NOMO-1 (cell line): ENCODE results near the gene IL31.

Experiments used
- DNase-seq, 2 experiments: peaks; one replicate each; lab custom pipeline; 2025; ENCODE audit not compliant: unreplicated experiment in 2 of 2; lab: John Stamatoyannopoulos, UW

Gene IL31

DNA sequence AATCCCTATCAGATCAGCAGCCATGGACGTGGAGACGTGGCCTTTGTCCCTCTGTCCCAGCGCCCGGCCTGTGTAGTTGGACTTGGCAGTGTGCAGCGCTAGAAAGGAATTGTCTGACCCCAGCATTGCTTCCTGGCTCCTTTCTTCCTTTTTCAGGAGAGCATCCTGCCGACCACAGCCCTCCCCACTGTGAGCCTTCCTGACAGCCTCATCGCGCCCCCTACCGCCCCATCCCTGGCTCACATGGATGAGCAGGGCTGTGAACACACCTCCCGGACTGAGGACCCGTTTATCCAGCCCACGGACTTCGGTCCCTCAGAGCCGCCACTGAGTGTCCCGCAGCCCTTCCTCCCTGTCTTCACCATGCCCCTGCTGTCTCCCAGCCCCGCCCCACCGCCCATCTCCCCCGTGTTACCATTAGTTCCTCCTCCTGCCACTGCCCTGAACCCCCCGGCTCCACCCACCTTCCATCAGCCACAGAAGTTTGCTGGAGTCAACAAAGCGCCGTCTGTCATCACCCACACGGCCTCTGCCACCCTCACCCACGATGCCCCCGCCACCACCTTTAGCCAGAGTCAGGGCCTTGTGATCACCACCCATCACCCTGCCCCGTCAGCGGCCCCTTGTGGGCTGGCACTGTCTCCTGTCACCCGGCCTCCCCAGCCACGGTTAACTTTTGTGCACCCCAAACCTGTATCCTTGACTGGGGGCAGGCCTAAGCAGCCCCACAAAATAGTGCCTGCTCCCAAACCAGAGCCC, 40.6 kb downstream of the IL31 start:
- DNase-seq = no peak

DNA sequence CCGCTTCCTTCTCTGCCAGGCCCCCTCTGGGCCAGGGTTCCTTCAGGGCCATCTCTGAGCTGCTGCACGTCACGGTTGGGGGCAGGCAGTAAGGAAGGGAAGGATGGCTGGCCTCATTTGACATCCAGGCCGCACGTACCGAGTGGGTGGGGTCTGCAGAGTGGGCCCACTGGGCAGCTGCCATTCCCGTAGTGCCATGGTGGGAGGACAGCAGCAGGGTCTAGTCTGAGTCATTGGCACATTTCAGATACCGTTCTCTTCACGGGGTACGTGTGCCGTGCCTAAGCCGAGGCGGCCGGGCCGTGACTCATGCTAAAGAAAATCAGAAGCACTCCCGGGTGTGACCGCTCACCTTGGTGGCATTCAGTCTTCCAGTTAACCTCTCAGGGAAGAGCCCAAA, 43.9 kb downstream of the IL31 start:
- DNase-seq = no peak

DNA sequence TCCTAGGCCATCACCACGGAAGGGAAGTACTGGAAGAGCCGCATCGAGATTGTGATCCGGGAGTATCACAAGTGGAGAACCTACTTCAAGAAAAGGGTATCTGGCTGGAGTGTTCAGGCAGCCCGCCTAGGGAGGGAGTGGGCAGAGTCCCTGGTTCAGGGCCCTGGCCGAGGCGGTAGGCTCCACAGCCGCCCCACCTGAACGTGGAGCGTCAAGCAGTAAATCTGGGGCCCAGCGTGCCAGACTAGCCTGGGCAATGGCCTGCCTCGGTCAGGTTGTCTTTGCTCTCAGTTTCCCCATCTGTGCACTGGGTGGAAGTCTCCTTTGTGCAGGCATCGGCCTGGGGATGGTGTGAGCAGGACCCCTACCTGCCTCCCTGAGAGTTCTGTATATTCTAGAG, 44.9 kb downstream of the IL31 start:
- DNase-seq = no peak

DNA sequence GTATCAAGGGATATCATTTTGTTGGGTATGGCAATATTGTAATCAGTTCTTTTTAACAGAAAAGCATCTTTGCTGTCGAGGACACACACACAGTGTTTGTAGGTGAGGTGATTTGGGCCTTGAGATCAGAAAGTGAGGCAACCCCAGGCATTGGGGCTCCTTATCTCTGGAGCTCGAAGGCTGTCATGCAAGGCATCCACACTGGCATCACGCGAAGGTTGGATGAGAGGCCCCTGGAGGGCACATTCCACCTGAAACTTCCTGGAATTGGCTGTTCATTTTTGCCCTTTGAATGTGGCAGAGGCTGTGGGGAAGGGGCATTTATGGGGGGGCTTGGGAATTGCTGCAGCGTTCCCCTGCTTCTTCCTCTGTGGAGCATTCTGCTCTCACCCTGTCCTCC, 45.5 kb downstream of the IL31 start:
- DNase-seq = no peak

DNA sequence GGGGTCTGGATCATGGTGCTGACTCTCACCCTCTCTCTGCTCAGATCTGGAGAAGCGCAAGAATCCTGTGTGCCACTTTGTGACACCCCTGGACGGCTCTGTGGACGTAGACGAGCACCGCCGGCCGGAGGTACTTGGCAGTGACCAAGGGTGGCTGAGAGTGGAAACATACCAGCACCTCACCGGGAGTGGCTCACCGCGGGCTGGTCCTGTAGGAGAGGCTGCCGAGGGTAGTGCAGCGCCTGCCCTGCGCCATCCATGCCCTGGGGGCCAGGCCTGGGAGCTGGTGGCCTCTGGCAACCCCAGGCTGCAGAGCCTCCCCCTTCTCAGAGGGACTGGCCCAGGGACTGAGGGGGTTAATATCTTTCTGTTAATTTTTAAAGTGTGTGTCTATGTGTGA, 46.2 kb downstream of the IL31 start:
- DNase-seq = no peak

DNA sequence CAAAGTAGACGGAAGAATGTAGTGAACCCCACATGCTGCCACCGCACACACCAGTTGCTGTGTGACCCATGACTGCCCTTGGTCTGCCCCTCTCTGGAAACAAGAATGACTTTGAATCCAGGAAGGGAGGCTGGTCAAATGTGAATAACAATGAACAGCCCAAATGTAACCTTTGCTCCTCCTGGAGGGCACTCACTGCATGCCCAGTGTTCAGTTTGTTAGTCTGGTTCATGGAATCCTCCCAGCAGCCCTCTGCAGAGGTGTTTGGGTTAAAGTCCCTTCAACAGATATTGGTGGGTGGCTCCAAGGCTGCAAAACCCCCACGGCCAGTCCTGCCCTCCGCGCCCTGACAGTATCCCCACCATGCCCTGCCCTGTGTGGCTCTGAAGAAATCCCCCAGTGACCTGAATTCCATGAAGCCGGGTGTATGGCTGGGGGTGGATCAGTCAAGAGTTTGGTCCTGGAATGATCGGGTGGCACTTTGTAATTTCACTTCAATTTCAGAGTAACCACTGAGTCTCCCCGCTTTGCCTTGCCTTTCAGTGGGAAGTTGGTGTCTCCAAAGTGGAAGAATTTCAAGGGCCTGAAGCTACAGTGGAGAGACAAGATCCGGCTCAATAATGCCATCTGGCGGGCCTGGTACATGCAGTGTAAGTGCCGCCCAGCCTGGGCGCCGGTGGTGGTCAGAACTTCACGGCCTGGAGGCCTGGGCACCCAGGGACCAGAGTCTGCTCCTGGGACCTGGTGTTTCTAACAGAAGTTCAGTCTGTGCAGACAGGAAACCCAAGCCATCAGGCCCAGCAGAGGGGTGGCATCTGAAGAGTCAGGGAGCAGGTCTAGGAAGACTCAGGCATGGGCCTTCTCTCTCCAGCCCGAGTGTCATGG, 47.1 kb downstream of the IL31 start:
- DNase-seq = no peak

DNA sequence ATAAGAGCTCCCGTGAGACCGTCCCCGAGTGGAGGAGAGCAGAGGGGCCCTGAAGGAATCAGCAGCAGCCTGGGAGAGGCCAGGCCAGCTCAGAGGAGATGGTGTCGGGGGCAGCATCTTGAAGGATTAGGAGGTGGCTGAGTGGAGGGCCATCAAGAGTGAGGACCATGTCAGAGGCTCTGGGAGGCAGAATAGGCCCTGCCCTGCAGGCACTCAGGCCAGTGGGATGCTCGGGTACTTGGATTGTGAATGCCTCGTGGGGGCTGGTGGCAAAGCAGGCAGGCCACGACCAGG, 47.7 kb downstream of the IL31 start:
- DNase-seq = no peak

DNA sequence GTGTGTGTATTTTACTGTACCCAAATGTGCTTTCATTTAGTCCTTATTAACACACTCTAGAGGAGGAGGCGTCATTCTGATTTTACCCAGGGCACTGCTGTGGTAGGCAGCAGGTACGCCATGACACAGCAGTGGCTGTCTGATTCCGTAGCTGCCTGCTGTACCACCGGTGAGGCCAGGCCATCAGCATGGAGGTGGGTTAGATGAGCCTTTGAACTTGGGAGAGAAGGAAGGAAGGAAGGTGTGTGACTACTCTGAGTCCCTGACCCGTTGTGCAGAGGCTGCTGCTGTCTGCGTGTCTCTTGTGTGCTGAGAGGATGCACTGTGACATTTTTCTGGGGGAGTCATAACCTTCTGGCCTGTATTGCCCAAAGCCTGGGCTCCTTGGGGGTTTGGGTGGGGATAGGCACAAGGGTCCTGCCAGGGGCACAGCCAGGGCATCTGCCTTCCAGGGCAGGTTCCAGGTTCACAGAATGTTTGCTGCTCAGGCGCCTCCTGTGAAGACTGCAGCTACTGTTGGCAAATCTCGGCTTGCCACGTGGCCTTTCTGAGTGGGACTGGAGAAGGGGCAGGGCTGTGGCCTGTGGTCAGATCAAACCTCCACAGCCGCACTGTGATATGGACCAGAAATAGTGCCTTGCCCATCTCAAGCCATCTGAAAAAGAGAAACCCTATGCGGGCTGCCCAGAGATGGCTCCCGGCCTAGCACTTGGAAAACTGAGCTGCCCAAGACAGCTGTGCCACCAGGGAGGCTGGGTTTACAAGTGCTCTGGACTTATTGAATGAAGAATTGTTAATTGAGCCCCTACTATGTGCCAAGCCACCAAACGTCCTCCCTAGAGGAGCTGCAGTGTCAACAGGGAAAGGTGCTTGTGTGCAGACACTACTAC, 48.3 kb downstream of the IL31 start:
- DNase-seq = no peak

DNA sequence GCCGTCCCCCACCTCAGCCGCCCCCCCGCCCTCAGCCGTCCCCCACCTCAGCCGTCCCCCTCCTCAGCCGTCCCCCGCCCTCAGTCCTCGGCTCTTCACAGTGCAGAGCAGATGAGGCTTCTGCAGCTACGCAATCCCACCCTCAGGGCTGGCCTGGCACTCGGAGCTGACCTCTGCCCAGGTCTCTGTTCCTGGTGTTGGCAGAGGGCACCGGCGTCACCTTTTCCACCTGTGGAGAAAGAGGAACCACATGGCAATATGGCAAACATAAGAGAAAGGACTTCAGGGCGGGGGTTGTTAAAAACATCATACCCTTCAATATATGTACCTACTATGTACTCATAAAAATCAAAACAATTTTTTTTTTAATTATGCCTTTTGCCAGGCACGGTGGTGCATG, 49.7 kb downstream of the IL31 start:
- no peak for DNase-seq

DNA sequence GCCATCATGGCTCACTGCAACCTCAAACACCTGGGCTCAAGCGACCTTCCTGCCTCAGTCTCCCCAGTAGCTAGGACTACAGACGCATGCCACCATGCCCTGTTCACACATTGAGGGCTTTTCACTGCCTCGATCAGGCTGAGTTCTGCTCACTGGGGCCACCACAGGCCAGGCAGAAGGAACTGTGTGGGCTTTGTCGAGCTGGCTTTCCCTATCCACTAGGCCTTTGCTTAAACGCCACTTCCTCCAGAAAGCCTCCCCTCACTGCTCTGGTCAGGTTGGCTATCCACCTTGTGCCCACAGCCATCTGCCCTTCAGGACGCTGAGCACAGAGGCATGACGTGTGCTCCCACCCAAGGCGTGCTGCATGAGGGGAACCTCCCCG, 50.3 kb downstream of the IL31 start:
- DNase-seq = no peak

DNA sequence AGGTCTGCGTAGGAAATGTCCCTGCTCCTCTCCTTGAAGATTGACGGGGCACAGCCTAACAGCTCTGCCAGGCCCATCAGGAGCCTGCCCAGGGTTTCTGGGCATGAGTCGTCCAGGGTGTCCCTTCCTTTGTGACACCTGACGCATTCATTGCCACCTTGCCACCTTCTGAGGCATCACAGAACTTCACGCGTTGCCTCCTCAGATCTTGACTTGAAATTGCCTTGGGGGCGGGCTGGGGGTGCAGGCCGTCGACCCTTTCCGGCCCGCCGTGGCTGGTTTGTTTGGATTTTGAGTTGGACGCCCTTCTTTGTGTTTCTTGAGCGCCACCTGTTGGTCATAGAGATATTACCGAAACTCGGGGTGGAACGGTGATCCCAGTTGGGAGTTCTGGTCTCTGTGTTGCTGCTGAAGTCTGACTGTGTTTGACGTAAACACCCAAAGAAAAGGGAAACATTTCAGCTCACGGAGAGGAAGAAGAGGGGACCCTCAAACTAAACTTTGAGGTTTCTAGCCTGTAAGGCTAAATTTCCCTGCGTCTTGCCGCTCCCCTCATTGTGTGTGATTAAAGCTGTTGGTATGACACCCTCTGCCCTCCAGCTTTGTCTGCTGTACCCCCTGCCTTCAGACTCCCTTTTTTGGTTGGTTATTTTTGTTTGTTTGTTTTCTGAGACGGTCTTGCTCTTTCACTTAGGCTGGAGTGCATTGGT, 50.8 kb downstream of the IL31 start:
- DNase-seq = peak; percentile 20 to 23
